Mesenchymal stem cell (in vitro differentiated cells and primary cell): ENCODE measurements around the gene ERI3.

Experiments used
- DNase-seq: peaks from one replicate; pipeline ENCODE4 v3.0.0-alpha.2; 2013
- H2AFZ ChIP-seq: one replicate; pipeline ENCODE4 v1.6.1; 2013; ENCODE audit warnings: low read depth, mild to moderate bottlenecking, control low read depth, inconsistent platforms, low read length, moderate library complexity
- H2AK5ac ChIP-seq: 2 replicates; pipeline ENCODE4 v1.6.1; 2013; ENCODE audit warnings: low read length, moderate library complexity, mild to moderate bottlenecking, inconsistent platforms; ENCODE audit not compliant: severe bottlenecking
- H2BK120ac ChIP-seq: one replicate; pipeline ENCODE4 v1.6.1; 2013; ENCODE audit warnings: low read depth, mild to moderate bottlenecking, inconsistent platforms, low read length, moderate library complexity
- H2BK12ac ChIP-seq, 2 experiments: one replicate each; pipeline ENCODE4 v1.6.1; 2013; ENCODE audit warnings: inconsistent platforms in 2 of 2, low read length in 2 of 2, mild to moderate bottlenecking in 2 of 2, moderate library complexity in 2 of 2, control low read depth in 1 of 2
- H2BK15ac ChIP-seq: one replicate; pipeline ENCODE4 v1.6.1; 2013; ENCODE audit warnings: mild to moderate bottlenecking, low read depth, inconsistent platforms; ENCODE audit not compliant: poor library complexity, severe bottlenecking
- H2BK5ac ChIP-seq: 2 replicates; pipeline ENCODE4 v1.6.1; 2013; ENCODE audit warnings: low read depth, mild to moderate bottlenecking, low read length, control low read depth, inconsistent platforms; ENCODE audit not compliant: poor library complexity, severe bottlenecking
- H3K14ac ChIP-seq, 2 experiments: one replicate each; pipeline ENCODE4 v1.6.1; 2013; ENCODE audit warnings: inconsistent platforms in 2 of 2, low read length in 2 of 2, control low read depth in 1 of 2, mild to moderate bottlenecking in 1 of 2, moderate library complexity in 1 of 2
- H3K18ac ChIP-seq, 2 experiments: one replicate each; pipeline ENCODE4 v1.6.1; 2013; ENCODE audit warnings: inconsistent platforms in 2 of 2, low read length in 2 of 2, control low read depth in 1 of 2, low read depth in 1 of 2, mild to moderate bottlenecking in 1 of 2
- H3K23ac ChIP-seq, 2 experiments: one replicate each; pipeline ENCODE4 v1.6.1; 2013; ENCODE audit warnings: inconsistent platforms in 2 of 2, low read length in 2 of 2, mild to moderate bottlenecking in 2 of 2, moderate library complexity in 2 of 2, control low read depth in 1 of 2
- H3K27ac ChIP-seq: 2 replicates; pipeline ENCODE4 v1.5.1; 2013; ENCODE audit warnings: mild to moderate bottlenecking, moderate library complexity, low read length, control low read depth, inconsistent platforms; ENCODE audit not compliant: poor library complexity, severe bottlenecking
- H3K27me3 ChIP-seq, 2 experiments: 2 replicates each; pipeline versions ENCODE4 v1.6.1 to v1.7.0; 2013; ENCODE audit warnings: low read length in 2 of 2, mild to moderate bottlenecking in 2 of 2, moderate library complexity in 2 of 2, control low read depth in 1 of 2, inconsistent platforms in 1 of 2; ENCODE audit not compliant: control insufficient read depth in 1 of 2, insufficient read depth in 1 of 2
- H3K36me3 ChIP-seq, 2 experiments: 2 replicates each; pipeline versions ENCODE4 v1.6.1 to v1.7.0; 2013; ENCODE audit warnings: low read length in 2 of 2, control low read depth in 1 of 2, inconsistent platforms in 1 of 2, low read depth in 1 of 2, mild to moderate bottlenecking in 1 of 2; ENCODE audit not compliant: insufficient read depth in 2 of 2, control insufficient read depth in 1 of 2
- H3K4ac ChIP-seq, 2 experiments: one replicate each; pipeline ENCODE4 v1.6.1; 2013; ENCODE audit warnings: inconsistent platforms in 2 of 2, low read length in 2 of 2, mild to moderate bottlenecking in 2 of 2, moderate library complexity in 2 of 2, control low read depth in 1 of 2, low read depth in 1 of 2
- H3K4me1 ChIP-seq: 2 replicates; pipeline ENCODE4 v1.6.1; 2013; ENCODE audit warnings: low read depth, low read length, control low read depth; ENCODE audit not compliant: control insufficient read depth, insufficient read depth
- H3K4me2 ChIP-seq: 2 replicates; pipeline ENCODE4 v1.6.1; 2013; ENCODE audit warnings: low read length, mild to moderate bottlenecking, inconsistent platforms; ENCODE audit not compliant: poor library complexity, severe bottlenecking
- H3K4me3 ChIP-seq, 2 experiments: 2 replicates each; pipeline versions ENCODE4 v1.5.1 to v1.7.0; 2013; ENCODE audit warnings: low read length in 2 of 2, mild to moderate bottlenecking in 2 of 2, control low read depth in 1 of 2, low read depth in 1 of 2; ENCODE audit not compliant: insufficient read depth in 1 of 2
- H3K79me1 ChIP-seq: replicated peaks from 2 replicates; pipeline ENCODE4 v1.6.1; 2013; ENCODE audit warnings: mild to moderate bottlenecking, control low read depth, low read length, inconsistent platforms; ENCODE audit not compliant: poor library complexity, severe bottlenecking
- H3K9ac ChIP-seq: 2 replicates; pipeline ENCODE4 v1.7.0; 2013; ENCODE audit warnings: mild to moderate bottlenecking, low read length, moderate library complexity
- H3K9me3 ChIP-seq: 2 replicates; pipeline ENCODE4 v1.7.0; 2013; ENCODE audit warnings: mild to moderate bottlenecking, low read length; ENCODE audit not compliant: control insufficient read depth
- H4K8ac ChIP-seq: one replicate; pipeline ENCODE4 v1.6.1; 2013; ENCODE audit warnings: inconsistent platforms, mild to moderate bottlenecking, low read length, moderate library complexity
- H4K91ac ChIP-seq: one replicate; pipeline ENCODE4 v1.6.1; 2013; ENCODE audit warnings: mild to moderate bottlenecking, low read length, inconsistent platforms
- WGBS: methylation state at CpG from one replicate; pipeline ENCODE4 v1.1.7; 2013; ENCODE audit warnings: mixed read lengths; 5-methylcytosine and 5-hydroxymethylcytosine counted together

ERI3 gene

GRCh38 chr1:44236490-44237272 lies 118.4 kb downstream of the ERI3 start:
- H3K9me3 ChIP-seq = no peaks in the 10 kb centered on the region
- no peak overlapping the region for H4K91ac ChIP-seq
- H2BK120ac ChIP-seq = no peak overlapping the region
- H2BK12ac ChIP-seq = peak overlapping the region in 1 of 2 experiments; percentile 49
- H2AFZ ChIP-seq = no peak overlapping the region
- no peak overlapping the region for H3K9ac ChIP-seq
- no peak overlapping the region for H3K18ac ChIP-seq
- no peak overlapping the region for H3K4me3 ChIP-seq
- H3K27me3 ChIP-seq = no peaks in the 10 kb centered on the region
- no peak overlapping the region for H2BK5ac ChIP-seq
- no peak overlapping the region for H3K27ac ChIP-seq
- WGBS = 91% methylated on average over 8 of the region's 8 CpGs
- no peak overlapping the region for H3K4ac ChIP-seq
- peak overlapping the region; percentile 12 for H2BK15ac ChIP-seq
- peaks cover 34% of the 10 kb centered on the region for H3K4me1 ChIP-seq
- DNase-seq = no peak
- no peak overlapping the region for H4K8ac ChIP-seq
- H3K14ac ChIP-seq = no peak overlapping the region
- peaks cover 8% of the 10 kb centered on the region for H3K79me1 ChIP-seq
- no peak overlapping the region for H3K4me2 ChIP-seq
- peak overlapping the region; percentile 34 for H2AK5ac ChIP-seq
- no peak overlapping the region for H3K23ac ChIP-seq
- peaks cover 10 to 18% of the 10 kb centered on the region in 2 experiments for H3K36me3 ChIP-seq

- H3K4ac ChIP-seq = no peak overlapping the region
- H2BK5ac ChIP-seq = no peak overlapping the region
- no peak overlapping the region for H3K23ac ChIP-seq
- no peak overlapping the region for H3K4me3 ChIP-seq
- H3K79me1 ChIP-seq = peaks cover 8% of the 10 kb centered on the region
- H3K18ac ChIP-seq = no peak overlapping the region
- H3K14ac ChIP-seq = no peak overlapping the region
- H4K91ac ChIP-seq = no peak overlapping the region
- no peak overlapping the region for H2AK5ac ChIP-seq
- no peak overlapping the region for H2BK15ac ChIP-seq
- no peak overlapping the region for H2BK12ac ChIP-seq
- H2AFZ ChIP-seq = no peak overlapping the region
- peaks cover 10 to 20% of the 10 kb centered on the region in 2 experiments for H3K36me3 ChIP-seq
- no peak overlapping the region for H3K9ac ChIP-seq
- no peak for DNase-seq
- H3K4me1 ChIP-seq = peaks cover 31% of the 10 kb centered on the region
- H3K9me3 ChIP-seq = no peaks in the 10 kb centered on the region
- no peak overlapping the region for H3K27ac ChIP-seq
- no peak overlapping the region for H4K8ac ChIP-seq
- H2BK120ac ChIP-seq = no peak overlapping the region
- H3K27me3 ChIP-seq = no peaks in the 10 kb centered on the region
- H3K4me2 ChIP-seq = no peak overlapping the region
- WGBS = 100% methylated on average over 5 of the region's 5 CpGs
Measured at GRCh38 chr1:44235808-44236207, 119.2 kb downstream of the ERI3 start.

GRCh38 chr1:44233593-44233992 lies 121.5 kb downstream of the ERI3 start:
- Histone ChIP-seq H3K9me3 (no peaks in the 10 kb centered on the region), H2BK5ac (no peak overlapping the region), H3K18ac (no peak overlapping the region), H3K4me1 (peaks cover 12% of the 10 kb centered on the region), H2AFZ (no peak overlapping the region), H3K9ac (no peak overlapping the region), H3K36me3 (peaks cover 12 to 33% of the 10 kb centered on the region in 2 experiments), H4K8ac (no peak overlapping the region), H3K4me3 (no peak overlapping the region), H2AK5ac (no peak overlapping the region), H3K4me2 (no peak overlapping the region), H3K27me3 (no peaks in the 10 kb centered on the region), H2BK120ac (no peak overlapping the region), H2BK15ac (no peak overlapping the region), H3K27ac (no peak overlapping the region), H3K23ac (no peak overlapping the region), H3K14ac (no peak overlapping the region), H3K4ac (no peak overlapping the region), H2BK12ac (no peak overlapping the region), H3K79me1 (peaks cover 10% of the 10 kb centered on the region), H4K91ac (no peak overlapping the region)
- no peak for DNase-seq
- 91% methylated on average over 1 of the region's 1 CpG for WGBS

- Histone ChIP-seq H4K91ac (no peak overlapping the region), H2AFZ (no peak overlapping the region), H2BK15ac (no peak overlapping the region), H3K18ac (no peak overlapping the region), H3K36me3 (peaks cover 12 to 31% of the 10 kb centered on the region in 2 experiments), H3K27me3 (no peaks in the 10 kb centered on the region), H3K4me1 (no peaks in the 10 kb centered on the region), H4K8ac (no peak overlapping the region), H3K4ac (no peak overlapping the region), H3K4me3 (no peak overlapping the region), H3K14ac (no peak overlapping the region), H2BK12ac (no peak overlapping the region), H3K9me3 (no peaks in the 10 kb centered on the region), H3K23ac (no peak overlapping the region), H3K79me1 (peaks cover 5% of the 10 kb centered on the region), H2BK120ac (no peak overlapping the region), H3K4me2 (no peak overlapping the region), H2BK5ac (no peak overlapping the region), H3K9ac (no peak overlapping the region), H3K27ac (no peak overlapping the region), H2AK5ac (no peak overlapping the region)
- WGBS = 100% methylated on average over 3 of the region's 3 CpGs
- no peak for DNase-seq
Measured at GRCh38 chr1:44230796-44231195, 124.3 kb downstream of the ERI3 start.
